Fibroblast of upper back skin (primary cell): ENCODE results near the gene L1TD1.
"Not testable (repeated sequence)": the region's sequence is repeated elsewhere in the genome, so short reads cannot be mapped to it uniquely, and the experiment has no call there.

Source experiments
- DNase-seq: peaks from one replicate; pipeline ENCODE4 v3.0.0-alpha.2; 2013

L1TD1 gene

GRCh38 chr1:62194651-62195544 lies at the start of gene L1TD1:
L1TD1 (plus strand) TSS chr1:62194849; CDS start chr1:62206629, 11,780 bp downstream.
- DNase-seq = peak; percentile 30

GRCh38 chr1:62159940-62160348 lies 34.7 kb upstream of the L1TD1 start:
- DNase-seq = no peak

- no peak for DNase-seq
Measured at GRCh38 chr1:62161711-62162110, 32.9 kb upstream of the L1TD1 start.

GRCh38 chr1:62170380-62170779 lies 24.3 kb upstream of the L1TD1 start:
- DNase-seq = not testable (repeated sequence)

- peak; percentile 51 for DNase-seq
Measured at GRCh38 chr1:62175568-62176179, 19.0 kb upstream of the L1TD1 start.

- no peak for DNase-seq
Measured at GRCh38 chr1:62176597-62177312, 17.9 kb upstream of the L1TD1 start.

GRCh38 chr1:62177621-62178020 lies 17.0 kb upstream of the L1TD1 start:
- DNase-seq = no peak

GRCh38 chr1:62178372-62178771 lies 16.3 kb upstream of the L1TD1 start:
- DNase-seq = no peak

- DNase-seq = not testable (repeated sequence)
Measured at GRCh38 chr1:62180054-62180453, 14.6 kb upstream of the L1TD1 start.

GRCh38 chr1:62180639-62181038 lies 14.0 kb upstream of the L1TD1 start:
- no peak for DNase-seq

- no peak for DNase-seq
Measured at GRCh38 chr1:62181532-62181931, 13.1 kb upstream of the L1TD1 start.

GRCh38 chr1:62182157-62182556 lies 12.5 kb upstream of the L1TD1 start:
- not testable (repeated sequence) for DNase-seq

GRCh38 chr1:62183164-62184020 lies 11.3 kb upstream of the L1TD1 start:
- DNase-seq = not testable (repeated sequence)

GRCh38 chr1:62184336-62184735 lies 10.3 kb upstream of the L1TD1 start:
- DNase-seq = no peak

GRCh38 chr1:62185233-62185632 lies 9.4 kb upstream of the L1TD1 start:
- peak; percentile 6 for DNase-seq

GRCh38 chr1:62185677-62186076 lies 9.0 kb upstream of the L1TD1 start:
- DNase-seq = no peak

GRCh38 chr1:62187548-62187947 lies 7.1 kb upstream of the L1TD1 start:
- no peak for DNase-seq

- no peak for DNase-seq
Measured at GRCh38 chr1:62188111-62188510, 6.5 kb upstream of the L1TD1 start.

- DNase-seq = no peak
Measured at GRCh38 chr1:62196086-62196690, 1.5 kb downstream of the L1TD1 start.

- no peak for DNase-seq
Measured at GRCh38 chr1:62198069-62198780, 3.6 kb downstream of the L1TD1 start.

GRCh38 chr1:62198781-62199125 lies 4.1 kb downstream of the L1TD1 start:
- peak; percentile 30 for DNase-seq

- no peak for DNase-seq
Measured at GRCh38 chr1:62207187-62207586, 12.5 kb downstream of the L1TD1 start.
